Forelimb muscle (tissue), 1 donor: ENCODE data around the gene EPAS1. TPM values are rescaled to one million over a fixed set of nuclear protein-coding genes. Genes with fewer than 3 reads are reported as not detected.

Experiments
- DNase-seq: peaks from one replicate; pipeline ENCODE4 v3.0.0-alpha.2; 2013; ENCODE audit warnings: low read depth
- polyA plus RNA-seq: library from polyadenylated mRNA; unstranded; fragments of 120-200 nt; gene quantifications from one replicate; pipeline ENCODE4 v1.2.1, GENCODE V29; 2013; ENCODE audit not compliant: insufficient read length

The EPAS1 gene
- polyA plus RNA-seq, 1 donor: 29.6 TPM

GRCh38 chr2:46363535-46364170, 66.4 kb downstream of the EPAS1 start:
- DNase-seq: no peak

GRCh38 chr2:46364797-46365457, 67.7 kb downstream of the EPAS1 start:
- no peak for DNase-seq

- DNase-seq: no peak
Observed at GRCh38 chr2:46365913-46366667, 68.9 kb downstream of the EPAS1 start.

GRCh38 chr2:46366668-46367052, 69.5 kb downstream of the EPAS1 start:
- no peak for DNase-seq

GRCh38 chr2:46367286-46367685, 70.1 kb downstream of the EPAS1 start:
- DNase-seq: no peak

GRCh38 chr2:46368401-46368800, 71.2 kb downstream of the EPAS1 start:
- no peak for DNase-seq

GRCh38 chr2:46369783-46370182, 72.6 kb downstream of the EPAS1 start:
- no peak for DNase-seq

GRCh38 chr2:46371854-46372253, 74.6 kb downstream of the EPAS1 start:
- no peak for DNase-seq

- DNase-seq: no peak
Observed at GRCh38 chr2:46372475-46372874, 75.3 kb downstream of the EPAS1 start.

- no peak for DNase-seq
Observed at GRCh38 chr2:46373238-46373637, 76.0 kb downstream of the EPAS1 start.

- DNase-seq: no peak
Observed at GRCh38 chr2:46375566-46376125, 78.4 kb downstream of the EPAS1 start.

GRCh38 chr2:46376586-46376985, 79.4 kb downstream of the EPAS1 start:
- no peak for DNase-seq

- no peak for DNase-seq
Observed at GRCh38 chr2:46377101-46377581, 79.9 kb downstream of the EPAS1 start.

- no peak for DNase-seq
Observed at GRCh38 chr2:46377666-46378560, 80.7 kb downstream of the EPAS1 start.

- no peak for DNase-seq
Observed at GRCh38 chr2:46378616-46379015, 81.4 kb downstream of the EPAS1 start.

- DNase-seq: no peak
Observed at GRCh38 chr2:46379213-46380037, 82.2 kb downstream of the EPAS1 start.

GRCh38 chr2:46380038-46380940, 83.1 kb downstream of the EPAS1 start:
- DNase-seq: no peak

GRCh38 chr2:46381263-46381849, 84.1 kb downstream of the EPAS1 start:
- no peak for DNase-seq

GRCh38 chr2:46381871-46382270, 84.7 kb downstream of the EPAS1 start:
- DNase-seq: no peak
